Neural progenitor cell (in vitro differentiated cells): ENCODE data around the gene UBE2I. TPM values are rescaled to one million over a fixed set of nuclear protein-coding genes. Genes with fewer than 3 reads are reported as not detected.
A peak's percentile ranks its signal among the peaks of the same experiment; 100 is the strongest.

ENCODE experiments used
- DNase-seq: peaks from one replicate; pipeline ENCODE4 v3.0.0-alpha.2; 2016; ENCODE audit warnings: low spot score
- H2AFZ ChIP-seq: fragments of 200-600 bp; sonication (generic); replicated peaks from 2 replicates; pipeline ENCODE4 v1.6.1; 2016; ENCODE audit warnings: antibody characterized with exemption
- H3F3A ChIP-seq: fragments of 200-600 bp; sonication (generic); 2 replicates; pipeline ENCODE4 v1.6.1; 2016; ENCODE audit warnings: antibody characterized with exemption, low read depth
- H3K27ac ChIP-seq: fragments of 200-600 bp; sonication (generic); 2 replicates; pipeline ENCODE4 v1.5.1; 2016; ENCODE audit warnings: mild to moderate bottlenecking
- H3K27me3 ChIP-seq: fragments of 200-600 bp; sonication (generic); 2 replicates; pipeline ENCODE4 v1.6.1; 2016; ENCODE audit warnings: mild to moderate bottlenecking, moderate library complexity
- H3K36me3 ChIP-seq: fragments of 200-600 bp; sonication (generic); 2 replicates; pipeline ENCODE4 v1.5.1; 2016
- H3K4me1 ChIP-seq: fragments of 200-600 bp; sonication (generic); 2 replicates; pipeline ENCODE4 v1.6.1; 2016; ENCODE audit warnings: mixed run types
- H3K4me2 ChIP-seq: fragments of 200-600 bp; sonication (generic); 2 replicates; pipeline ENCODE4 v1.6.1; 2016
- H3K4me3 ChIP-seq: fragments of 200-600 bp; sonication (generic); 2 replicates; pipeline ENCODE4 v1.5.1; 2016
- H3K79me2 ChIP-seq: fragments of 200-600 bp; sonication (generic); 2 replicates; pipeline ENCODE4 v1.6.1; 2016; ENCODE audit warnings: low read depth
- H3K9ac ChIP-seq: fragments of 200-600 bp; sonication (generic); 2 replicates; pipeline ENCODE4 v1.6.1; 2016
- H3K9me3 ChIP-seq: fragments of 200-600 bp; sonication (generic); 2 replicates; pipeline ENCODE4 v1.5.1; 2016; ENCODE audit warnings: low read depth
- H4K20me1 ChIP-seq: fragments of 200-600 bp; sonication (generic); 2 replicates; pipeline ENCODE4 v1.6.1; 2016; ENCODE audit warnings: low read depth
- H3K27ac Mint-ChIP-seq: 3 replicates; pipeline ENCODE4 v1.8.0; 2021; ENCODE audit warnings: mixed read lengths
- H3K27me3 Mint-ChIP-seq: 2 replicates; pipeline ENCODE4 v1.8.0; 2022; ENCODE audit warnings: low read depth, mild to moderate bottlenecking, inconsistent platforms, moderate library complexity, mixed read lengths; ENCODE audit not compliant: insufficient read depth
- H3K36me3 Mint-ChIP-seq: 3 replicates; pipeline ENCODE4 v1.8.0; 2021; ENCODE audit warnings: mixed read lengths
- H3K4me1 Mint-ChIP-seq: 3 replicates; pipeline ENCODE4 v1.8.0; 2021; ENCODE audit warnings: mixed read lengths
- H3K4me3 Mint-ChIP-seq: 3 replicates; pipeline ENCODE4 v1.8.0; 2021; ENCODE audit warnings: mild to moderate bottlenecking, moderate library complexity, mixed read lengths
- H3K9me3 Mint-ChIP-seq: 3 replicates; pipeline ENCODE4 v1.8.0; 2020; ENCODE audit warnings: mixed read lengths
- EZH2 ChIP-seq: fragments of 200-600 bp; sonication (generic); IDR thresholded peaks from 2 replicates; pipeline ENCODE4 v1.6.1; 2017; ENCODE audit warnings: antibody characterized with exemption, mild to moderate bottlenecking, moderate library complexity
- EZH2phosphoT487 ChIP-seq: fragments of 200-600 bp; sonication (generic); IDR thresholded peaks from 2 replicates; pipeline ENCODE4 v1.6.1; 2017; ENCODE audit warnings: antibody characterized with exemption
- total RNA-seq: library from RNA; depleted of rRNA; stranded (reverse); fragments of >200 nt; gene quantifications from 2 replicates; pipeline ENCODE4 v1.2.3, GENCODE V29; 2015; ENCODE audit warnings: low replicate concordance
- TF ChIP-seq, protein P1 (sequence below): fragments of 200-600 bp; sonication (generic); IDR thresholded peaks from 2 replicates; pipeline ENCODE4 v1.5.1; 2017; ENCODE audit warnings: antibody characterized with exemption, mild to moderate bottlenecking

UBE2I gene
- total RNA-seq, 1 donor from 2014 or later: 239 TPM

DNA sequence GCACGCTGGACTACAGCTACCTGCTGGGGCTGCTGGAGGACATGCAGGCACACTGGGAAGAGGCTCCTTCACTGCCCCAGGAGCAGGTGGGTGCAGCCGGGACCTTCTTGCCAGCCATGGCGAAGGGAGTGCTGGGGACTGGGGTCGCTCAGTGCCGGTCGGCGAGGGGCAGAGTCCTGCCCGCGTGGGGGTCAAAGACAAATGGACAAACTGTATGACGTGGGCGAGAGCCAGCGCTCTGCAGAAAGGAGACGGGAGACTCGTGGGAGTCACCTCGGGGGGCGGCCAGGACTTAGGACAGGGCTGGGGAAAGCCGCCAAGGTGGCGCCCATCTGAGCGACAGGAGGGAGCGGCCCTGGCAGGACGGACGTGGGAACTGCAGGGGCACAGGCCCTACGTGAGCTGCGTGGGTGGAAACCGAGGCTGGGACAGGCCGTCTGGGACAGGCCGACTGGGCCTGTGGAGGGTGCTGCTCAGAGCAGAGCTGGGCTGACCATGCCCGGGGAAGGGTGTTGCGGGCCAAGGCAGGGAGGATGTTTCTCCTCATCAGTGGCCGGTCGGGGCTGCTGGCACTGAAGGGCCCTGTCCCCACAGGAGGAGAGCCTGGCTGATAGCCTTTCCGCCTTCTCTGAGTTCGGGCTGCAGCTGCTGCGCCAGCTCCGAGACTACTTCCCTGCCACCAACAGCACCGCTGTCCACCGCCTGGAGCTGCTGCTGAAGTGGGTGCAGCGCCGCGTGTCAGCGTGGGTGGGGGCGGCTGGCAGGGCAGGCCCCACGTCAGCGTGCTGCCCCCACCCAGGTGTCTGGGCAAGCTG, 34.2 kb downstream of the UBE2I start:
- Mint-ChIP-seq H3K9me3 (no peaks in the 10 kb centered on the region), H3K36me3 (no peaks in the 10 kb centered on the region), H3K4me1 (peaks cover 12% of the 10 kb centered on the region), H3K27me3 (peaks cover 5% of the 10 kb centered on the region), H3K27ac (no peak overlapping the region), H3K4me3 (peak overlapping the region; percentile 84)
- Histone ChIP-seq H2AFZ (peak overlapping the region; percentile 26), H3K9ac (no peak overlapping the region), H3K4me3 (peak overlapping the region; percentile 54), H3K79me2 (no peaks in the 10 kb centered on the region), H3K9me3 (no peaks in the 10 kb centered on the region), H3K4me1 (peaks cover 9% of the 10 kb centered on the region), H3K27ac (no peak overlapping the region), H3K36me3 (no peaks in the 10 kb centered on the region), H3K27me3 (peaks cover 62% of the 10 kb centered on the region), H3K4me2 (peak overlapping the region; percentile 91), H4K20me1 (peaks cover 8% of the 10 kb centered on the region), H3F3A (peaks cover 5% of the 10 kb centered on the region)
- DNase-seq: no peak
- TF ChIP-seq EZH2phosphoT487: no peak
- TF ChIP-seq, protein P1, sequence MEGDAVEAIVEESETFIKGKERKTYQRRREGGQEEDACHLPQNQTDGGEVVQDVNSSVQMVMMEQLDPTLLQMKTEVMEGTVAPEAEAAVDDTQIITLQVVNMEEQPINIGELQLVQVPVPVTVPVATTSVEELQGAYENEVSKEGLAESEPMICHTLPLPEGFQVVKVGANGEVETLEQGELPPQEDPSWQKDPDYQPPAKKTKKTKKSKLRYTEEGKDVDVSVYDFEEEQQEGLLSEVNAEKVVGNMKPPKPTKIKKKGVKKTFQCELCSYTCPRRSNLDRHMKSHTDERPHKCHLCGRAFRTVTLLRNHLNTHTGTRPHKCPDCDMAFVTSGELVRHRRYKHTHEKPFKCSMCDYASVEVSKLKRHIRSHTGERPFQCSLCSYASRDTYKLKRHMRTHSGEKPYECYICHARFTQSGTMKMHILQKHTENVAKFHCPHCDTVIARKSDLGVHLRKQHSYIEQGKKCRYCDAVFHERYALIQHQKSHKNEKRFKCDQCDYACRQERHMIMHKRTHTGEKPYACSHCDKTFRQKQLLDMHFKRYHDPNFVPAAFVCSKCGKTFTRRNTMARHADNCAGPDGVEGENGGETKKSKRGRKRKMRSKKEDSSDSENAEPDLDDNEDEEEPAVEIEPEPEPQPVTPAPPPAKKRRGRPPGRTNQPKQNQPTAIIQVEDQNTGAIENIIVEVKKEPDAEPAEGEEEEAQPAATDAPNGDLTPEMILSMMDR: no peak
- TF ChIP-seq EZH2: no peak

DNA sequence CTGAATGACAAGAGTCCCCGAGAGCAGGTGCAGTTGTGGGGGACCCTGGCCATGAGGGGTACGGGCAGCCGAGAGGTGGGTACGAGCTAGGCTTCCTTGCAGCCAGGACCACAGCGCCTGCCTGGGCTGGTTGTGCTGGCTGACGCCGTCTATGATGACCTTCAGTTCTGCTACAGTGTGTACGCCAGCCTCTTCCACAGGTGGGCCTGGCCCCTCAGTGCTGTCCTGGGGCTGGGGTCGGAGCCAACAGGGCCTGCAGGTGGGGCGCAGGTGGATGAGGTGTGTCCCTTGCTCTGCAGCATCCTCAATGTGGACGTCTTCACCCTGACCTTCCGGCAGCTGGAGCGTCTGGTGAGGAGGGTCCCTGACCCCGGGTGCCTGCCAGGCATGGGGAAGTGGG, 35.1 kb downstream of the UBE2I start:
- Histone ChIP-seq H3K79me2 (no peaks in the 10 kb centered on the region), H2AFZ (no peak overlapping the region), H3K9me3 (no peaks in the 10 kb centered on the region), H3K27me3 (peaks cover 53% of the 10 kb centered on the region), H3K9ac (no peak overlapping the region), H3K4me1 (peaks cover 9% of the 10 kb centered on the region), H3K27ac (no peak overlapping the region), H3K4me2 (no peak overlapping the region), H4K20me1 (peaks cover 8% of the 10 kb centered on the region), H3F3A (peaks cover 5% of the 10 kb centered on the region), H3K36me3 (no peaks in the 10 kb centered on the region), H3K4me3 (no peak overlapping the region)
- peaks cover 10% of the 10 kb centered on the region for H3K27me3 Mint-ChIP-seq
- no peak for TF ChIP-seq EZH2
- TF ChIP-seq EZH2phosphoT487: no peak
- TF ChIP-seq, protein P1: no peak
- DNase-seq: no peak
- H3K27ac Mint-ChIP-seq: no peak overlapping the region
- no peaks in the 10 kb centered on the region for H3K9me3 Mint-ChIP-seq
- peaks cover 12% of the 10 kb centered on the region for H3K4me1 Mint-ChIP-seq
- peak overlapping the region; percentile 57 for H3K4me3 Mint-ChIP-seq
- H3K36me3 Mint-ChIP-seq: no peaks in the 10 kb centered on the region

DNA sequence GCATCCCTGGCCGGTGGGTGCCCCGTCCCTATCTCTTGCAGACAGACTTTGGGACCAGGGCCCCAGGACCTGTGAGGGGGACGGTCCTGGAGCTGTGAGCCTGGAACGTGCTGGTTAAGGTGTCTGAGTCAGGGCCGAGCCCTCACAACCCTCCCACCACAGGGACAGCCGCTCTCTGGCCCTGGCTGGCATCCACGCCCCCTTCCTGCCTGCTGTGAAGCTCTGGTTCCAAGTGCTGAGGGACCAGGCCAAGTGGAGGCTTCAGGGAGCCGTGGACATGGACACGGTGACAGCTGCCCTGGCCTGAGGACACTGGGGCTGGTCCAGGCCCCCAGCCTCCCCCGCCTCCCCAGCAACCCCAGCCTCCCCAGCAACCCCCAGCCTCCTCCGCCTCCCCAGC, 35.7 kb downstream of the UBE2I start:
- Histone ChIP-seq H3K79me2 (no peaks in the 10 kb centered on the region), H3K27ac (no peak overlapping the region), H3F3A (peaks cover 5% of the 10 kb centered on the region), H3K27me3 (peaks cover 48% of the 10 kb centered on the region), H3K36me3 (no peaks in the 10 kb centered on the region), H3K4me2 (no peak overlapping the region), H3K4me1 (peaks cover 9% of the 10 kb centered on the region), H3K4me3 (no peak overlapping the region), H3K9ac (no peak overlapping the region), H2AFZ (no peak overlapping the region), H3K9me3 (no peaks in the 10 kb centered on the region), H4K20me1 (peaks cover 8% of the 10 kb centered on the region)
- H3K9me3 Mint-ChIP-seq: no peaks in the 10 kb centered on the region
- H3K27me3 Mint-ChIP-seq: peaks cover 10% of the 10 kb centered on the region
- H3K4me3 Mint-ChIP-seq: no peak overlapping the region
- TF ChIP-seq EZH2phosphoT487 (no peak), EZH2 (no peak)
- TF ChIP-seq, protein P1: no peak
- peaks cover 12% of the 10 kb centered on the region for H3K4me1 Mint-ChIP-seq
- no peaks in the 10 kb centered on the region for H3K36me3 Mint-ChIP-seq
- H3K27ac Mint-ChIP-seq: no peak overlapping the region
- no peak for DNase-seq
